Thyroid gland (tissue), 4 donors: Measurements from ENCODE around the gene GPR35.

Source experiments
- POLR2A ChIP-seq, 2 donors: fragments of 450-650 bp; IDR thresholded peaks; one replicate each; pipeline ENCODE4 v1.6.1; 2017; ENCODE audit warnings: antibody characterized with exemption in 2 of 2, mild to moderate bottlenecking in 2 of 2, moderate library complexity in 1 of 2
- TF ChIP-seq, protein P1 (sequence below), 6 experiments: fragments of 200-600 bp in 3 of 6; fragments of 450-650 bp in 3 of 6; sonication (generic) in 3 of 6; IDR thresholded peaks; one replicate each; pipeline ENCODE4 v1.5.1; 2016 to 2019; ENCODE audit warnings: antibody characterized with exemption in 6 of 6, mild to moderate bottlenecking in 2 of 6, inconsistent platforms in 1 of 6, moderate library complexity in 1 of 6

GRCh38 chr2:240583774-240584173 is 41.5 kb upstream of the GPR35 start:
- TF ChIP-seq, protein P1, sequence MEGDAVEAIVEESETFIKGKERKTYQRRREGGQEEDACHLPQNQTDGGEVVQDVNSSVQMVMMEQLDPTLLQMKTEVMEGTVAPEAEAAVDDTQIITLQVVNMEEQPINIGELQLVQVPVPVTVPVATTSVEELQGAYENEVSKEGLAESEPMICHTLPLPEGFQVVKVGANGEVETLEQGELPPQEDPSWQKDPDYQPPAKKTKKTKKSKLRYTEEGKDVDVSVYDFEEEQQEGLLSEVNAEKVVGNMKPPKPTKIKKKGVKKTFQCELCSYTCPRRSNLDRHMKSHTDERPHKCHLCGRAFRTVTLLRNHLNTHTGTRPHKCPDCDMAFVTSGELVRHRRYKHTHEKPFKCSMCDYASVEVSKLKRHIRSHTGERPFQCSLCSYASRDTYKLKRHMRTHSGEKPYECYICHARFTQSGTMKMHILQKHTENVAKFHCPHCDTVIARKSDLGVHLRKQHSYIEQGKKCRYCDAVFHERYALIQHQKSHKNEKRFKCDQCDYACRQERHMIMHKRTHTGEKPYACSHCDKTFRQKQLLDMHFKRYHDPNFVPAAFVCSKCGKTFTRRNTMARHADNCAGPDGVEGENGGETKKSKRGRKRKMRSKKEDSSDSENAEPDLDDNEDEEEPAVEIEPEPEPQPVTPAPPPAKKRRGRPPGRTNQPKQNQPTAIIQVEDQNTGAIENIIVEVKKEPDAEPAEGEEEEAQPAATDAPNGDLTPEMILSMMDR (IDR thresholded peaks at IDR 0.05): no peak
- no peak for TF ChIP-seq POLR2A (IDR thresholded peaks at IDR 0.05)
